ENCODE measurements around the gene STARD10. TPM values are rescaled to one million over a fixed set of nuclear protein-coding genes. Genes with fewer than 3 reads are reported as not detected.

STARD10 gene
- total and polyA plus RNA-seq, 3 donors from 2014 or later: 130 to 379 (median 202) TPM

- WGBS, 2 donors: 86 to 90% methylated on average over 3 to 4 of the region's 4 CpGs
- Histone ChIP-seq H3K36me3 (ENCODE audit: low read depth, missing control alignments) (no peaks in the 10 kb centered on the region), H3K27me3 (no peaks in the 10 kb centered on the region), H3K4me1 (no peaks in the 10 kb centered on the region), H3K9me3 (no peaks in the 10 kb centered on the region), H3K4me3 (no peak overlapping the region), H3K27ac (no peak overlapping the region)
- intact Hi-C loops (cut with DNase I; ENCODE audit: low total_unique reads): no loop called here
- no peak for DNase-seq
- no peak for TF ChIP-seq CTCF (IDR thresholded peaks at IDR 0.05)
- TF ChIP-seq POLR2A (IDR thresholded peaks at IDR 0.05): no peak
Observed at GRCh38 chr11:72755713-72756285, 38.0 kb downstream of the STARD10 start.

- DNase-seq: no peak
- H3K27me3 ChIP-seq: no peaks in the 10 kb centered on the region
- H3K4me1 ChIP-seq: no peaks in the 10 kb centered on the region
- TF ChIP-seq CTCF (IDR thresholded peaks at IDR 0.05) (no peak), POLR2A (IDR thresholded peaks at IDR 0.05) (no peak)
- WGBS, 2 donors: 64 to 79% methylated on average over 16 to 48 of the region's 48 CpGs
- no peaks in the 10 kb centered on the region for H3K36me3 ChIP-seq (ENCODE audit: low read depth, missing control alignments)
- H3K4me3 ChIP-seq: no peak overlapping the region
- no peaks in the 10 kb centered on the region for H3K9me3 ChIP-seq
- no peak overlapping the region for H3K27ac ChIP-seq
- intact Hi-C loops (cut with DNase I; ENCODE audit: low total_unique reads): no loop called here
Observed at GRCh38 chr11:72754544-72755155, 39.2 kb downstream of the STARD10 start.

GRCh38 chr11:72754149-72754543 lies 39.7 kb downstream of the STARD10 start:
- no peaks in the 10 kb centered on the region for H3K36me3 ChIP-seq (ENCODE audit: low read depth, missing control alignments)
- 79 to 89% methylated on average over 8 of the region's 8 CpGs for WGBS, 2 donors
- H3K9me3 ChIP-seq: no peaks in the 10 kb centered on the region
- H3K27ac ChIP-seq: no peak overlapping the region
- no peaks in the 10 kb centered on the region for H3K27me3 ChIP-seq
- TF ChIP-seq CTCF (IDR thresholded peaks at IDR 0.05): no peak
- H3K4me3 ChIP-seq: no peak overlapping the region
- no peak for DNase-seq
- H3K4me1 ChIP-seq: no peaks in the 10 kb centered on the region
- intact Hi-C loops (cut with DNase I; ENCODE audit: low total_unique reads): no loop called here

- no peak for DNase-seq
- Histone ChIP-seq H3K9me3 (no peaks in the 10 kb centered on the region), H3K36me3 (ENCODE audit: low read depth, missing control alignments) (no peaks in the 10 kb centered on the region), H3K4me3 (no peak overlapping the region), H3K27me3 (no peaks in the 10 kb centered on the region), H3K27ac (no peak overlapping the region), H3K4me1 (no peaks in the 10 kb centered on the region)
- intact Hi-C loops (cut with DNase I; ENCODE audit: low total_unique reads): no loop called here
- 90% methylated on average over 6 to 9 of the region's 9 CpGs for WGBS, 2 donors
- no peak for TF ChIP-seq POLR2A (IDR thresholded peaks at IDR 0.05)
- TF ChIP-seq CTCF (IDR thresholded peaks at IDR 0.05): no peak
Observed at GRCh38 chr11:72753341-72754148, 40.3 kb downstream of the STARD10 start.

All from testis (tissue), 3 donors.